ENCODE measurements around the gene OPCML.

The OPCML gene

GRCh38 chr11:133133606-133134005 lies 398.7 kb downstream of the OPCML start:
- Histone ChIP-seq H4K20me1 (ENCODE audit: insufficient read depth, low read length, poor library complexity, severe bottlenecking) (no peaks in the 10 kb centered on the region), H3K9me3 (ENCODE audit: insufficient read depth, low read depth, low read length) (no peaks in the 10 kb centered on the region), H3K79me2 (ENCODE audit: insufficient read depth, low read length) (no peaks in the 10 kb centered on the region), H3K27me3 (ENCODE audit: insufficient read depth, low read length, poor library complexity, severe bottlenecking) (no peaks in the 10 kb centered on the region), H3K4me3 (ENCODE audit: low read length, poor library complexity, severe bottlenecking) (no peak overlapping the region), H3K36me3 (ENCODE audit: insufficient read depth, low read length) (no peaks in the 10 kb centered on the region), H3K4me2 (ENCODE audit: low read depth, low read length, poor library complexity, severe bottlenecking) (no peak overlapping the region), H3K9me2 (replicated peaks; ENCODE audit: low read depth, low read length) (no peaks in the 10 kb centered on the region), H3K4me1 (ENCODE audit: insufficient read depth, low read length, poor library complexity, severe bottlenecking) (no peaks in the 10 kb centered on the region), H3F3A (ENCODE audit: low read depth) (no peaks in the 10 kb centered on the region), H3K9ac (ENCODE audit: low read depth, low read length, poor library complexity, severe bottlenecking) (no peak overlapping the region), H2AFZ (ENCODE audit: low read length) (no peak overlapping the region)
- TF ChIP-seq EZH2phosphoT487 (IDR thresholded peaks at IDR 0.05; ENCODE audit: borderline replicate concordance) (no peak), CTCF (conservative IDR thresholded peaks at IDR 0.05; ENCODE audit: low read length) (no peak)

- TF ChIP-seq EZH2phosphoT487 (IDR thresholded peaks at IDR 0.05; ENCODE audit: borderline replicate concordance) (no peak), CTCF (conservative IDR thresholded peaks at IDR 0.05; ENCODE audit: low read length) (no peak)
- no peaks in the 10 kb centered on the region for H3K79me2 ChIP-seq (ENCODE audit: insufficient read depth, low read length)
- H2AFZ ChIP-seq (ENCODE audit: low read length), result no peak overlapping the region
These were observed 399.3 kb downstream of the OPCML start for GRCh38 chr11:133133050-133133449.

GRCh38 chr11:133127741-133128140 lies 404.6 kb downstream of the OPCML start:
- Histone ChIP-seq H3K9me3 (ENCODE audit: insufficient read depth, low read depth, low read length) (peaks cover 4% of the 10 kb centered on the region; the same call in 1 of the 2 replicates), H3K9me2 (replicated peaks; ENCODE audit: low read depth, low read length) (no peaks in the 10 kb centered on the region), H3F3A (ENCODE audit: low read depth) (no peaks in the 10 kb centered on the region), H3K4me3 (ENCODE audit: low read length, poor library complexity, severe bottlenecking) (no peak overlapping the region), H2AFZ (ENCODE audit: low read length) (no peak overlapping the region), H3K36me3 (ENCODE audit: insufficient read depth, low read length) (no peaks in the 10 kb centered on the region), H3K79me2 (ENCODE audit: insufficient read depth, low read length) (no peaks in the 10 kb centered on the region), H4K20me1 (ENCODE audit: insufficient read depth, low read length, poor library complexity, severe bottlenecking) (no peaks in the 10 kb centered on the region), H3K4me1 (ENCODE audit: insufficient read depth, low read length, poor library complexity, severe bottlenecking) (no peaks in the 10 kb centered on the region), H3K27me3 (ENCODE audit: insufficient read depth, low read length, poor library complexity, severe bottlenecking) (no peaks in the 10 kb centered on the region), H3K9ac (ENCODE audit: low read depth, low read length, poor library complexity, severe bottlenecking) (no peak overlapping the region), H3K4me2 (ENCODE audit: low read depth, low read length, poor library complexity, severe bottlenecking) (no peak overlapping the region)
- TF ChIP-seq CTCF (conservative IDR thresholded peaks at IDR 0.05; ENCODE audit: low read length) (no peak), EZH2phosphoT487 (IDR thresholded peaks at IDR 0.05; ENCODE audit: borderline replicate concordance) (no peak)

More at GRCh38 chr11:133133050-133133449, 399.3 kb downstream of the OPCML start:
- H3K4me2 ChIP-seq (ENCODE audit: low read depth, low read length, poor library complexity, severe bottlenecking), result no peak overlapping the region
- no peaks in the 10 kb centered on the region for H3F3A ChIP-seq (ENCODE audit: low read depth)
- no peak overlapping the region for H3K4me3 ChIP-seq (ENCODE audit: low read length, poor library complexity, severe bottlenecking)
- no peaks in the 10 kb centered on the region for H3K4me1 ChIP-seq (ENCODE audit: insufficient read depth, low read length, poor library complexity, severe bottlenecking)
- no peaks in the 10 kb centered on the region for H4K20me1 ChIP-seq (ENCODE audit: insufficient read depth, low read length, poor library complexity, severe bottlenecking)
- no peaks in the 10 kb centered on the region for H3K36me3 ChIP-seq (ENCODE audit: insufficient read depth, low read length)
- no peak overlapping the region for H3K9ac ChIP-seq (ENCODE audit: low read depth, low read length, poor library complexity, severe bottlenecking)
- no peaks in the 10 kb centered on the region for H3K9me3 ChIP-seq (ENCODE audit: insufficient read depth, low read depth, low read length)
- no peaks in the 10 kb centered on the region for H3K27me3 ChIP-seq (ENCODE audit: insufficient read depth, low read length, poor library complexity, severe bottlenecking)
- no peaks in the 10 kb centered on the region for H3K9me2 ChIP-seq (replicated peaks; ENCODE audit: low read depth, low read length)
